ENCODE results near the gene NME4.

Gene NME4

DNA sequence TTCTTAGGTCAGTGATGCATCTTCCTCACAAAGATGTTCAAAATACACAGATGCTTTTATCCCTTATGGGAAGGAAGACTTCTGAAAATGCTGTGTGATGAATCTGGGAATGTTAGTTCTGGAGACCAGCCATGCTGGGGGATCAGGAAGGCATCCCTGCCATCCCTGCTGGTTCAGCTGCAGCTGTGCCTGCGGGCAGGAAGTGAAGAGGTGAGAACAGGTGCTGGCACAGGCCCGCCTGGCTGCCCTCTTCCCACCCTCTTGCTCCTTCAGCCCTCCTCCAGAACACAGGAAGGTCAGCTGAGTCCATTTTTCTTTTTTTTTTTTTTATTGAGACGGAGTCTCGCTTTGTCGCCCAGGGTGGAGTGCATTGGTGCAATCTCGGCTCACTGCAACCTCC, 43.6 kb downstream of the NME4 start:
- DNase-seq = no peak

DNA sequence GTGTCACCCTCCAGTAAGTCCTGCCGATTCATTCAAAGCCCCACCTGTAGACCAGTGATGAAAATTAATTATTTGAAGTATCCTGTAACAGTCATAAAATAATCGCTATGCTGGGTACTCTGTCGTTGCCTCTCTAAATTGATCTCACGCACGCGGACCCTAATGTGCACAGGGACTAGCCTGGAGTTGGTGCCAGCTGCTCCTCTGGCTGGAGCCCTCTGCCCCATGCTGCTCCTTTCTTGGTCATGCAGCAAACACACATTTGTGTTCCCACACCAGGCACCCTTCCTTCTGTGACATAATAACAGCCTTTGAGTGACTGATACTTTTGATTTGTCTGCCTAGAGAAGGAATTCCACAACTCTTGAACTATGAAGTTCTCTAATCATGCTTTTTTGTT, 44.4 kb downstream of the NME4 start:
- no peak for DNase-seq

- DNase-seq = no peak
These were observed 46.0 kb downstream of the NME4 start for GRCh38 chr16:442976-443375.

GRCh38 chr16:444027-444426, 47.0 kb downstream of the NME4 start:
- no peak for DNase-seq

DNA sequence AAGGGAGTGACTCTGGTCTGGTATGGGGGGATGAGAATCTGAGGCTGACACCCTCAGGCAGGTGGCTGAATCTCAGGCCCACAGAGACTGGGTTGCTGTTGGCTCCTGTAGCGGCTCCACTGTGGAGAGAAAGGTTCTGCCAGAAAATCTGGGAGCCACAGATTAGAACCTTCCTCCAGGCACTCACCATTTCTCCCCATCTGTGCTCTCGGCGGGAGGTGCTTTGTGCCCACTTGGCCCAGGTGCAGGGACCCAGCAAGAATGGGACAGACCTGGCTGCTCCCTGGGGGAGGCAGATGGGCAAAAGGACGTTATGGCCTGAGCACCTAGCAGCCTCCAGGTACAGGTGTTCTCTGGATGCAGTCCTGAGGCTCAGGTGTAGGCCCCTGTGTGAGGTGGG, 48.6 kb downstream of the NME4 start:
- DNase-seq = no peak

All from NCI-H1092 (cell line).